Ovary (tissue), 3 donors: ENCODE measurements around the gene CHD2.

Source experiments
- EP300 ChIP-seq: sonication (generic); formaldehyde crosslinking; IDR thresholded peaks from one replicate; pipeline ENCODE4 v1.6.1; 2017; ENCODE audit warnings: antibody characterized with exemption
- POLR2A ChIP-seq: fragments of 450-650 bp; IDR thresholded peaks from one replicate; pipeline ENCODE4 v1.6.1; 2017; ENCODE audit warnings: antibody characterized with exemption, mild to moderate bottlenecking, moderate library complexity
- TF ChIP-seq, protein P1 (sequence below), 3 donors: fragments of 450-650 bp in 2 of 3; fragments of 200-600 bp in 1 of 3; IDR thresholded peaks; one replicate each; pipeline versions ENCODE4 v1.5.1 to v1.8.0; 2016 to 2022; ENCODE audit warnings: antibody characterized with exemption in 3 of 3, mild to moderate bottlenecking in 1 of 3
- donor health status: DM: no; HTN: no; CAD: no.

DNA sequence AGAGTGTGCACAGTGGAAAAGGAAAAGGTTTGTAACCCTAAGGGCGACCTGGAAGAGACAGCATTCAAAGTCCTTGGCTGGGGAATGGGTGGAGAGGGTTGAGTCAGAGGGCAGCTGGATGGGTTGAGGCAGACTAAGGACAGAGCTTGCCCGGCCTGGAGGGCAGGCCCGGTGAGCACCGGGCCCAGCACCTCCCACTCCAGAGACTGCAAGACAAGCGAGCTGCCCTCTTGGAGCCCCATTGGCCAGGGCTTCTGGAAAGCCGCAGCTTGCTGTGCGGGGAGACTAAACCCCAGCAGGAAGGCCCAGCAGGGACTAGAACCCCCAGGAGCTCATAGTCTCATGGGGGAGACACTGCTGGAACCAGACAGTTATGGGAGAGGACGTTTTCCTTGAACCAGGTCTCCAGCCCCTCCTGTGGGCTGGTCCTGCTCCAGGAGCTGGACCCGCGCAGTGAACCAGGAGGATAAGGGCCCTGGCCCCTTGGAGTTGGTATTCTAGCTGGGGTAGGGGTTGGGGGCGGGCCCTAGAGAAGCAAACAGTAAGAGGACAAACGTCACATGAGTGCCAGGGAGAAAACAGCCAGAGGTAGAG lies 129.8 kb downstream of the CHD2 start:
- TF ChIP-seq, protein P1, sequence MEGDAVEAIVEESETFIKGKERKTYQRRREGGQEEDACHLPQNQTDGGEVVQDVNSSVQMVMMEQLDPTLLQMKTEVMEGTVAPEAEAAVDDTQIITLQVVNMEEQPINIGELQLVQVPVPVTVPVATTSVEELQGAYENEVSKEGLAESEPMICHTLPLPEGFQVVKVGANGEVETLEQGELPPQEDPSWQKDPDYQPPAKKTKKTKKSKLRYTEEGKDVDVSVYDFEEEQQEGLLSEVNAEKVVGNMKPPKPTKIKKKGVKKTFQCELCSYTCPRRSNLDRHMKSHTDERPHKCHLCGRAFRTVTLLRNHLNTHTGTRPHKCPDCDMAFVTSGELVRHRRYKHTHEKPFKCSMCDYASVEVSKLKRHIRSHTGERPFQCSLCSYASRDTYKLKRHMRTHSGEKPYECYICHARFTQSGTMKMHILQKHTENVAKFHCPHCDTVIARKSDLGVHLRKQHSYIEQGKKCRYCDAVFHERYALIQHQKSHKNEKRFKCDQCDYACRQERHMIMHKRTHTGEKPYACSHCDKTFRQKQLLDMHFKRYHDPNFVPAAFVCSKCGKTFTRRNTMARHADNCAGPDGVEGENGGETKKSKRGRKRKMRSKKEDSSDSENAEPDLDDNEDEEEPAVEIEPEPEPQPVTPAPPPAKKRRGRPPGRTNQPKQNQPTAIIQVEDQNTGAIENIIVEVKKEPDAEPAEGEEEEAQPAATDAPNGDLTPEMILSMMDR (IDR thresholded peaks at IDR 0.05) = no peak
- no peak for TF ChIP-seq POLR2A
- no peak for TF ChIP-seq EP300
